HCT116 (cell line): ENCODE measurements around the gene FNDC3B. TPM values are rescaled to one million over a fixed set of nuclear protein-coding genes. Genes with fewer than 3 reads are reported as not detected.

ENCODE experiments used
- ATAC-seq: fragments of 200-7000 bp; cut with Tn5 transposase; 2 replicates; pipeline ENCODE4 v1.9.1; 2020; ENCODE audit warnings: mild to moderate bottlenecking, moderate library complexity
- BruUV-seq: library from RNA; stranded (reverse); fragments of 400-500 nt; replicated peaks from 2 replicates; lab custom pipeline; 2021; lab: Mats Ljungman, UMichigan
- CTCF ChIA-PET: fragments of 300-600 bp; sonication (Branson Sonifier 250); formaldehyde crosslinking; loops from one replicate; lab custom pipeline; 2021; ENCODE audit warnings: antibody characterized with exemption; lab: Charles Lee
- POLR2A ChIA-PET: fragments of 300-600, 350-600 bp; sonication (Branson Sonifier 250); formaldehyde crosslinking; loops from one replicate; lab custom pipeline; 2021; ENCODE audit warnings: antibody characterized with exemption; lab: Charles Lee
- RAD21 ChIA-PET, 2 experiments: fragments of 300-600 bp; sonication (Branson Sonifier 250); formaldehyde crosslinking; loops; one replicate each; lab custom pipeline; 2023; ENCODE audit warnings: low total read pairs in 2 of 2; ENCODE audit not compliant: uncharacterized antibody in 2 of 2, unreplicated experiment in 2 of 2, low non-redundant PET in 1 of 2; lab: Charles Lee
- DNase-seq: peaks from one replicate; pipeline ENCODE4 v3.0.0-alpha.2; 2010; ENCODE audit warnings: low read depth, low spot score
- H2AFZ ChIP-seq: fragments of 200-600 bp; shearing (Covaris generic), sonication (generic); 2 replicates; pipeline ENCODE4 v1.6.1; 2017; ENCODE audit warnings: low read depth, mixed run types, mixed read lengths, antibody characterized with exemption, low read length; ENCODE audit not compliant: poor library complexity, severe bottlenecking
- H3K27ac ChIP-seq: 2 replicates; pipeline ENCODE4 v1.5.1; 2012; ENCODE audit warnings: low read depth, low read length
- H3K27me3 ChIP-seq: fragments of 200-600 bp; sonication (generic); 2 replicates; pipeline ENCODE4 v1.6.1; 2016; ENCODE audit warnings: mixed run types, low read length, mixed read lengths; ENCODE audit not compliant: insufficient read depth
- H3K36me3 ChIP-seq, 2 experiments: fragments of 200-500 bp in 1 of 2; fragments of 200-600 bp in 1 of 2; sonication (Bioruptor generic) in 1 of 2; sonication (generic) in 1 of 2; 2 replicates each; pipeline versions ENCODE4 v1.5.1 to v1.6.1; 2014 to 2016; ENCODE audit warnings: low read length in 2 of 2, inconsistent platforms in 1 of 2, mixed read lengths in 1 of 2, mixed run types in 1 of 2; ENCODE audit not compliant: insufficient read depth in 2 of 2, control insufficient read depth in 1 of 2
- H3K4me1 ChIP-seq, 2 experiments: fragments of 200-600 bp in 1 of 2; sonication (generic) in 1 of 2; 2 replicates each; pipeline versions ENCODE4 v1.5.1 to v1.6.1; 2012 to 2017; ENCODE audit warnings: low read length in 2 of 2, inconsistent platforms in 1 of 2, mild to moderate bottlenecking in 1 of 2, mixed read lengths in 1 of 2, mixed run types in 1 of 2, moderate library complexity in 1 of 2; ENCODE audit not compliant: insufficient read depth in 2 of 2, control insufficient read depth in 1 of 2
- H3K4me2 ChIP-seq: fragments of 200-600 bp; sonication (generic); 2 replicates; pipeline ENCODE4 v1.6.1; 2017; ENCODE audit warnings: mixed run types, low read length, mixed read lengths
- H3K4me3 ChIP-seq, 2 experiments: fragments of 200-600 bp in 1 of 2; sonication (generic) in 1 of 2; replicated peaks in 1 of 2; 2 replicates each; pipeline ENCODE4 v1.5.1; 2011 to 2016; ENCODE audit warnings: low read length in 2 of 2, control low read depth in 1 of 2, low read depth in 1 of 2, mild to moderate bottlenecking in 1 of 2, mixed read lengths in 1 of 2, mixed run types in 1 of 2
- H3K79me2 ChIP-seq: fragments of 200-600 bp; sonication (generic); 2 replicates; pipeline ENCODE4 v1.6.1; 2017; ENCODE audit warnings: mild to moderate bottlenecking, mixed run types, low read length, moderate library complexity, mixed read lengths; ENCODE audit not compliant: insufficient read depth
- H3K9ac ChIP-seq: fragments of 200-600 bp; sonication (generic); 2 replicates; pipeline ENCODE4 v1.6.1; 2016; ENCODE audit warnings: low read length, mixed read lengths
- H3K9me2 ChIP-seq: fragments of 200-600 bp; sonication (generic), shearing (Covaris generic); 2 replicates; pipeline ENCODE4 v1.6.1; 2017; ENCODE audit warnings: mixed run types, mild to moderate bottlenecking, moderate library complexity; ENCODE audit not compliant: insufficient read depth
- H3K9me3 ChIP-seq, 2 experiments: fragments of 200-500 bp in 1 of 2; fragments of 200-600 bp in 1 of 2; sonication (Bioruptor generic) in 1 of 2; sonication (generic) in 1 of 2; 2 replicates each; pipeline ENCODE4 v1.6.1; 2014 to 2017; ENCODE audit warnings: low read length in 2 of 2, mixed read lengths in 2 of 2, inconsistent platforms in 1 of 2, low read depth in 1 of 2, mild to moderate bottlenecking in 1 of 2, mixed run types in 1 of 2, moderate library complexity in 1 of 2; ENCODE audit not compliant: control insufficient read depth in 1 of 2, insufficient read depth in 1 of 2
- H4K20me1 ChIP-seq: fragments of 200-600 bp; sonication (generic), shearing (Covaris generic); 2 replicates; pipeline ENCODE4 v1.6.1; 2017; ENCODE audit warnings: mixed run types, mild to moderate bottlenecking, moderate library complexity; ENCODE audit not compliant: insufficient read depth
- CBX3 ChIP-seq: IDR thresholded peaks from 2 replicates; pipeline ENCODE4 v1.6.1; 2012; ENCODE audit warnings: low read depth
- CEBPB ChIP-seq: IDR thresholded peaks from 2 replicates; pipeline ENCODE4 v1.6.1; 2012; ENCODE audit warnings: low read depth
- ELF1 ChIP-seq: IDR thresholded peaks from 2 replicates; pipeline ENCODE4 v1.6.1; 2012; ENCODE audit warnings: low read depth, borderline replicate concordance
- EZH2phosphoT487 ChIP-seq: fragments of 200-600 bp; IDR thresholded peaks from 2 replicates; pipeline ENCODE4 v1.6.1; 2018; ENCODE audit warnings: antibody characterized with exemption, borderline replicate concordance
- JUND ChIP-seq: IDR thresholded peaks from 2 replicates; pipeline ENCODE4 v1.6.1; 2012
- POLR2AphosphoS5 ChIP-seq: IDR thresholded peaks from 2 replicates; pipeline ENCODE4 v1.6.1; 2011; ENCODE audit warnings: mild to moderate bottlenecking, low read depth, low read length, moderate library complexity
- SIN3A ChIP-seq: IDR thresholded peaks from 2 replicates; pipeline ENCODE4 v1.6.1; 2012; ENCODE audit warnings: low read depth
- SP1 ChIP-seq: IDR thresholded peaks from 2 replicates; pipeline ENCODE4 v1.6.1; 2012; ENCODE audit warnings: low read depth
- YY1 ChIP-seq: IDR thresholded peaks from 2 replicates; pipeline ENCODE4 v1.6.1; 2011; ENCODE audit warnings: low read length, low read depth, moderate library complexity, mild to moderate bottlenecking; ENCODE audit not compliant: insufficient replicate concordance; ENCODE audit errors: extremely low read depth
- ZFX ChIP-seq: fragments of 450-650 bp; IDR thresholded peaks from 2 replicates; pipeline ENCODE4 v1.6.1; 2017
- intact Hi-C: fragments of 100-400 bp; cut with micrococcal nuclease; formaldehyde crosslinking; loops from 2 replicates; pipeline ENCODE4 v1.10.0; 2022
- total RNA-seq: library from RNA; stranded (reverse); gene quantifications from one replicate; pipeline ENCODE4 v1.2.1, GENCODE V29; 2021; ENCODE audit not compliant: unreplicated experiment
- TF ChIP-seq, protein P1 (sequence below): IDR thresholded peaks from 2 replicates; pipeline ENCODE4 v1.6.1; 2012; ENCODE audit warnings: low read depth
- TF ChIP-seq, protein P2 (sequence below): IDR thresholded peaks from 2 replicates; pipeline ENCODE4 v1.6.1; 2011; ENCODE audit warnings: mild to moderate bottlenecking, low read length, moderate library complexity; ENCODE audit not compliant: insufficient replicate concordance; ENCODE audit errors: extremely low read depth
- TF ChIP-seq, protein P3 (sequence below): IDR thresholded peaks from 2 replicates; pipeline ENCODE4 v1.6.1; 2012
- TF ChIP-seq, protein P4 (sequence below): IDR thresholded peaks from 2 replicates; pipeline ENCODE4 v1.6.1; 2012

The FNDC3B gene
- total RNA-seq, 1 experiment from 2014 or later = 45.7 TPM

DNA sequence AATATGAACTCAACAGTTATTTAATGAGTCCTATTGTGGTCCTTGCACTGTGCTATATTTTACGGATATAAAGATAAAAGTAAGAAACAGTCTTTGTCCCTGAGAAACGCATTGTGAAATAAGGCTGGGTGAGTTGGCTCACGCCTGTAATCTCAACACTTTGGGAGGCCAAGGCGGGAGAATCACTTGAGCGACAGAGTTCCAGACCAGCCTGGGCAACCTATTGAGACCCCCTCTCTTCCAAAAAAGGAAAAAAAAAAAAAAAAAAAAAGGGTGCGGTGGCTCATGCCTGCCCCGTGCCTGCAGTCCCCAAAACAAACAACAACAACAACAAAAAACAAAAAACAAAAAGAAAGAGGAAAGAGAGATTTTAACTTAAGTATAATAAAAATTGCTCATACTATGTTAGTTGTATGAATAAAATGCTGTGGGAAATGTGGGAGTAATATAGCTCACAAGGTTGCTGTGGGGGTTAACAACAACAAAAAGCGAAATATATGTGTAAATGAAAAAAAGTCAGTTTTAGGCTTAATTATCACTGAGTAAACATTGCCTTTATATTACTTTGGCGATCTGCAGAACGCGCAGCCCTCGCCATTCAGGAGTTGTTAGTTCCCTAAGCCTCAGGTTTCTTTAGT is 461 bp upstream of the FNDC3B start:
- intact Hi-C loops = loop anchor here (1.0 to 10.0 kb wide), 3 partner anchors 77 to 296 kb away; no protein-coding TSS in a partner anchor
- BruUV-seq = TSS peak; percentile 80
- Histone ChIP-seq H3K9me2 (no peaks in the 10 kb centered on the region), H4K20me1 (no peaks in the 10 kb centered on the region; the same call in 1 of the 2 replicates), H3K4me3 (peak overlapping the region; percentile 74 to 94), H3K9me3 (no peaks in the 10 kb centered on the region), H2AFZ (peak overlapping the region; percentile 75), H3K9ac (peak overlapping the region; percentile 97), H3K36me3 (no peaks in the 10 kb centered on the region), H3K4me2 (peak overlapping the region; percentile 80), H3K79me2 (peaks cover 42% of the 10 kb centered on the region), H3K27ac (peak overlapping the region; percentile 90), H3K27me3 (no peaks in the 10 kb centered on the region), H3K4me1 (peaks cover 8 to 33% of the 10 kb centered on the region in 2 experiments)
- ATAC-seq = no peak
- POLR2A ChIA-PET = interaction anchor here (0.6 to 1.2 kb wide), 4 partner anchors 11 to 491 kb away, joined by 3 to 5 read pairs (median 4); no protein-coding TSS in a partner anchor
- TF ChIP-seq JUND (no peak), CEBPB (no peak), YY1 (no peak), SP1 (no peak), SIN3A (no peak), ELF1 (no peak), ZFX (no peak), EZH2phosphoT487 (no peak), CBX3 (no peak), POLR2AphosphoS5 (no peak)
- TF ChIP-seq, protein P1, sequence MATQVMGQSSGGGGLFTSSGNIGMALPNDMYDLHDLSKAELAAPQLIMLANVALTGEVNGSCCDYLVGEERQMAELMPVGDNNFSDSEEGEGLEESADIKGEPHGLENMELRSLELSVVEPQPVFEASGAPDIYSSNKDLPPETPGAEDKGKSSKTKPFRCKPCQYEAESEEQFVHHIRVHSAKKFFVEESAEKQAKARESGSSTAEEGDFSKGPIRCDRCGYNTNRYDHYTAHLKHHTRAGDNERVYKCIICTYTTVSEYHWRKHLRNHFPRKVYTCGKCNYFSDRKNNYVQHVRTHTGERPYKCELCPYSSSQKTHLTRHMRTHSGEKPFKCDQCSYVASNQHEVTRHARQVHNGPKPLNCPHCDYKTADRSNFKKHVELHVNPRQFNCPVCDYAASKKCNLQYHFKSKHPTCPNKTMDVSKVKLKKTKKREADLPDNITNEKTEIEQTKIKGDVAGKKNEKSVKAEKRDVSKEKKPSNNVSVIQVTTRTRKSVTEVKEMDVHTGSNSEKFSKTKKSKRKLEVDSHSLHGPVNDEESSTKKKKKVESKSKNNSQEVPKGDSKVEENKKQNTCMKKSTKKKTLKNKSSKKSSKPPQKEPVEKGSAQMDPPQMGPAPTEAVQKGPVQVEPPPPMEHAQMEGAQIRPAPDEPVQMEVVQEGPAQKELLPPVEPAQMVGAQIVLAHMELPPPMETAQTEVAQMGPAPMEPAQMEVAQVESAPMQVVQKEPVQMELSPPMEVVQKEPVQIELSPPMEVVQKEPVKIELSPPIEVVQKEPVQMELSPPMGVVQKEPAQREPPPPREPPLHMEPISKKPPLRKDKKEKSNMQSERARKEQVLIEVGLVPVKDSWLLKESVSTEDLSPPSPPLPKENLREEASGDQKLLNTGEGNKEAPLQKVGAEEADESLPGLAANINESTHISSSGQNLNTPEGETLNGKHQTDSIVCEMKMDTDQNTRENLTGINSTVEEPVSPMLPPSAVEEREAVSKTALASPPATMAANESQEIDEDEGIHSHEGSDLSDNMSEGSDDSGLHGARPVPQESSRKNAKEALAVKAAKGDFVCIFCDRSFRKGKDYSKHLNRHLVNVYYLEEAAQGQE = no peak
- TF ChIP-seq, protein P2, sequence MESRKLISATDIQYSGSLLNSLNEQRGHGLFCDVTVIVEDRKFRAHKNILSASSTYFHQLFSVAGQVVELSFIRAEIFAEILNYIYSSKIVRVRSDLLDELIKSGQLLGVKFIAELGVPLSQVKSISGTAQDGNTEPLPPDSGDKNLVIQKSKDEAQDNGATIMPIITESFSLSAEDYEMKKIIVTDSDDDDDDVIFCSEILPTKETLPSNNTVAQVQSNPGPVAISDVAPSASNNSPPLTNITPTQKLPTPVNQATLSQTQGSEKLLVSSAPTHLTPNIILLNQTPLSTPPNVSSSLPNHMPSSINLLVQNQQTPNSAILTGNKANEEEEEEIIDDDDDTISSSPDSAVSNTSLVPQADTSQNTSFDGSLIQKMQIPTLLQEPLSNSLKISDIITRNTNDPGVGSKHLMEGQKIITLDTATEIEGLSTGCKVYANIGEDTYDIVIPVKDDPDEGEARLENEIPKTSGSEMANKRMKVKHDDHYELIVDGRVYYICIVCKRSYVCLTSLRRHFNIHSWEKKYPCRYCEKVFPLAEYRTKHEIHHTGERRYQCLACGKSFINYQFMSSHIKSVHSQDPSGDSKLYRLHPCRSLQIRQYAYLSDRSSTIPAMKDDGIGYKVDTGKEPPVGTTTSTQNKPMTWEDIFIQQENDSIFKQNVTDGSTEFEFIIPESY = no peak
- TF ChIP-seq, protein P3, sequence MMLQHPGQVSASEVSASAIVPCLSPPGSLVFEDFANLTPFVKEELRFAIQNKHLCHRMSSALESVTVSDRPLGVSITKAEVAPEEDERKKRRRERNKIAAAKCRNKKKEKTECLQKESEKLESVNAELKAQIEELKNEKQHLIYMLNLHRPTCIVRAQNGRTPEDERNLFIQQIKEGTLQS = no peak
- TF ChIP-seq, protein P4, sequence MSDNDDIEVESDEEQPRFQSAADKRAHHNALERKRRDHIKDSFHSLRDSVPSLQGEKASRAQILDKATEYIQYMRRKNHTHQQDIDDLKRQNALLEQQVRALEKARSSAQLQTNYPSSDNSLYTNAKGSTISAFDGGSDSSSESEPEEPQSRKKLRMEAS = no peak
- DNase-seq = no peak
- CTCF ChIA-PET = interaction anchor here (1.2 to 1.3 kb wide), 2 partner anchors 12 to 103 kb away, joined by 3 to 4 read pairs; no protein-coding TSS in a partner anchor
- RAD21 ChIA-PET = no interaction called here
